A673 (cell line): Measurements from ENCODE around the gene TRMO. TPM values are rescaled to one million over a fixed set of nuclear protein-coding genes. Genes with fewer than 3 reads are reported as not detected.

ENCODE experiments used
- BruUV-seq: library from RNA; stranded (reverse); fragments of 400-500 nt; replicated peaks from 2 replicates; lab custom pipeline; 2021; lab: Mats Ljungman, UMichigan
- CTCF ChIA-PET: fragments of 300-600 bp; sonication (Branson Sonifier 250); formaldehyde crosslinking; loops from one replicate; lab custom pipeline; 2022; ENCODE audit warnings: antibody characterized with exemption; lab: Charles Lee
- POLR2A ChIA-PET: fragments of 300-600 bp; sonication (Branson Sonifier 250); formaldehyde crosslinking; loops from one replicate; lab custom pipeline; 2022; ENCODE audit warnings: antibody characterized with exemption; ENCODE audit not compliant: low non-redundant PET; lab: Charles Lee
- DNase-seq: peaks from one replicate; pipeline ENCODE4 v3.0.0-alpha.2; 2015; ENCODE audit warnings: low spot score
- H3K27ac ChIP-seq: fragments of 200-600 bp; sonication (generic); 2 replicates; pipeline ENCODE4 v1.5.1; 2016; ENCODE audit warnings: mixed run types, low read depth, mild to moderate bottlenecking, mixed read lengths, antibody characterized with exemption, low read length; ENCODE audit not compliant: poor library complexity, severe bottlenecking
- H3K27me3 ChIP-seq: fragments of 200-600 bp; sonication (generic); replicated peaks from 2 replicates; pipeline ENCODE4 v1.6.1; 2017; ENCODE audit warnings: mixed run types, low read depth, mild to moderate bottlenecking, mixed read lengths, antibody characterized with exemption, low read length; ENCODE audit not compliant: insufficient read depth, poor library complexity
- H3K36me3 ChIP-seq: fragments of 200-600 bp; sonication (generic); 2 replicates; pipeline ENCODE4 v1.6.1; 2016; ENCODE audit warnings: mixed run types, mild to moderate bottlenecking, mixed read lengths, antibody characterized with exemption, low read length; ENCODE audit not compliant: insufficient read depth, poor library complexity, severe bottlenecking
- H3K4me1 ChIP-seq: fragments of 200-600 bp; sonication (generic); 2 replicates; pipeline ENCODE4 v1.6.1; 2017; ENCODE audit warnings: mixed run types, mild to moderate bottlenecking, mixed read lengths, antibody characterized with exemption, low read length; ENCODE audit not compliant: insufficient read depth, poor library complexity, severe bottlenecking
- H3K4me3 ChIP-seq: fragments of 200-600 bp; sonication (generic); 2 replicates; pipeline ENCODE4 v1.5.1; 2016; ENCODE audit warnings: low read depth, mixed run types, mild to moderate bottlenecking, mixed read lengths, low read length; ENCODE audit not compliant: poor library complexity, severe bottlenecking
- H3K9me3 ChIP-seq: fragments of 200-600 bp; sonication (generic); 2 replicates; pipeline ENCODE4 v1.6.1; 2016; ENCODE audit warnings: mixed run types, low read depth, mild to moderate bottlenecking, mixed read lengths, antibody characterized with exemption, low read length; ENCODE audit not compliant: poor library complexity, severe bottlenecking
- CTCF ChIP-seq: fragments of 300-800, 200-600 bp; sonication (generic); conservative IDR thresholded peaks from 2 replicates; pipeline ENCODE4 v1.5.1; 2017; ENCODE audit warnings: low read depth, mild to moderate bottlenecking, antibody characterized with exemption, low read length, moderate library complexity, mixed read lengths
- EZH2 ChIP-seq: fragments of 200-600 bp; sonication (generic); IDR thresholded peaks from 2 replicates; pipeline ENCODE4 v1.6.1; 2017; ENCODE audit warnings: borderline replicate concordance, low read depth, mild to moderate bottlenecking, mixed read lengths, antibody characterized with exemption, low read length; ENCODE audit not compliant: poor library complexity, severe bottlenecking
- intact Hi-C: fragments of 100-400 bp; cut with micrococcal nuclease; formaldehyde crosslinking; loops from one replicate; pipeline ENCODE4 v1.10.0; 2022; ENCODE audit not compliant: unreplicated experiment
- total RNA-seq: library from RNA; stranded (reverse); gene quantifications from 2 replicates; pipeline ENCODE4 v1.2.3, GENCODE V29; 2021

The TRMO gene
- total RNA-seq, 1 experiment from 2014 or later: 8.9 TPM

GRCh38 chr9:97907632-97908031 lies 14.7 kb downstream of the TRMO start:
- CTCF ChIA-PET: no interaction called here

GRCh38 chr9:97907046-97907445 lies 15.3 kb downstream of the TRMO start:
- Histone ChIP-seq H3K27ac (no peak overlapping the region), H3K9me3 (no peaks in the 10 kb centered on the region), H3K4me3 (no peak overlapping the region), H3K27me3 (no peaks in the 10 kb centered on the region), H3K36me3 (peaks cover 3% of the 10 kb centered on the region), H3K4me1 (no peaks in the 10 kb centered on the region)
- TF ChIP-seq EZH2: no peak
- TF ChIP-seq CTCF: no peak
- POLR2A ChIA-PET: no interaction called here
- CTCF ChIA-PET: no interaction called here
- BruUV-seq: no TSS peak
- DNase-seq: no peak
- intact Hi-C loops: no loop called here

More at GRCh38 chr9:97907632-97908031, 14.7 kb downstream of the TRMO start:
- BruUV-seq: no TSS peak
- Histone ChIP-seq H3K27ac (no peak overlapping the region), H3K4me1 (no peaks in the 10 kb centered on the region), H3K27me3 (no peaks in the 10 kb centered on the region), H3K4me3 (no peak overlapping the region), H3K36me3 (peaks cover 3% of the 10 kb centered on the region), H3K9me3 (no peaks in the 10 kb centered on the region)
- DNase-seq: no peak
- intact Hi-C loops: no loop called here
- POLR2A ChIA-PET: no interaction called here
- TF ChIP-seq EZH2: no peak

- TF ChIP-seq CTCF (no peak), EZH2 (no peak)
- ChIA-PET CTCF (no interaction called here), POLR2A (no interaction called here)
- H3K4me1 ChIP-seq: no peaks in the 10 kb centered on the region
- H3K36me3 ChIP-seq: peaks cover 3% of the 10 kb centered on the region
- no peak overlapping the region for H3K27ac ChIP-seq
- intact Hi-C loops: no loop called here
- H3K9me3 ChIP-seq: no peaks in the 10 kb centered on the region
- no TSS peak for BruUV-seq
- no peak overlapping the region for H3K4me3 ChIP-seq
- H3K27me3 ChIP-seq: no peaks in the 10 kb centered on the region
- DNase-seq: no peak
Observed at GRCh38 chr9:97906236-97906831, 16.0 kb downstream of the TRMO start.

GRCh38 chr9:97905228-97905627 lies 17.1 kb downstream of the TRMO start:
- POLR2A ChIA-PET: no interaction called here
- no TSS peak for BruUV-seq

More at GRCh38 chr9:97905228-97905627, 17.1 kb downstream of the TRMO start:
- CTCF ChIA-PET: no interaction called here
- Histone ChIP-seq H3K27ac (no peak overlapping the region), H3K27me3 (no peaks in the 10 kb centered on the region), H3K4me3 (no peak overlapping the region), H3K4me1 (no peaks in the 10 kb centered on the region), H3K9me3 (no peaks in the 10 kb centered on the region), H3K36me3 (peaks cover 3% of the 10 kb centered on the region)
- no peak for TF ChIP-seq EZH2
- TF ChIP-seq CTCF: no peak
- intact Hi-C loops: no loop called here
- no peak for DNase-seq
